ENCODE data around the gene MRGPRF.

The MRGPRF gene

DNA sequence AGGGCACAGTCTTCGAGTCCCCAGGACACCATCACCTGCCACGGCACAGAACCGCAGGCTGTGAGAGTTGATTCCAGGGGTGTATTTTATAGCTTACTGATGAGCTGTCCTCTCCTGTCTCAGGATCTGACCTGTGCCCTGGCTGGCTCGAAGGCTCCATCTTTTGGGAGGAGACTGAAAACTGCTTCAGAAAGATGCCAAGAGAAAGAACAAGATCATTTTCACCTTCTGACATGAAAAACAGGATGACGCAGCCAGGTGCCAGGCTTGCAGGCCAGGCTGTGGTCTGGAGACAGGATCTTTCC is 34.5 kb downstream of the MRGPRF start:
- H3K9ac ChIP-seq (ENCODE audit: low read length): no peak overlapping the region
- no peaks in the 10 kb centered on the region for H3K27me3 ChIP-seq (ENCODE audit: insufficient read depth, low read length, poor library complexity)
- no CpG with 5 or more reads among the region's 5 CpGs for WGBS (ENCODE audit: extremely low coverage, insufficient coverage, low lambda C conversion rate)

GRCh38 chr11:68977781-68978625 is 35.0 kb downstream of the MRGPRF start:
- Histone ChIP-seq H2BK15ac (replicated peaks; ENCODE audit: low read depth) (no peak overlapping the region), H2AK5ac (ENCODE audit: low read length) (no peak overlapping the region), H3K4ac (ENCODE audit: low read depth, low read length) (no peak overlapping the region), H2BK5ac (ENCODE audit: low read length) (no peak overlapping the region), H4K8ac (ENCODE audit: low read depth, low read length) (no peak overlapping the region), H3K79me2 (ENCODE audit: control insufficient read depth, insufficient read depth, low read length) (no peaks in the 10 kb centered on the region), H3K36me3 (ENCODE audit: control insufficient read depth, insufficient read depth, low read length) (no peaks in the 10 kb centered on the region), H3K9ac (ENCODE audit: low read length) (no peak overlapping the region), H3K4me1 (ENCODE audit: control insufficient read depth, low read depth, low read length) (no peaks in the 10 kb centered on the region), H3K27me3 (ENCODE audit: insufficient read depth, low read length, poor library complexity) (no peaks in the 10 kb centered on the region), H3K23ac (ENCODE audit: low read length) (no peak overlapping the region), H3K4me3 (ENCODE audit: low read length) (no peak overlapping the region), H3K4me2 (ENCODE audit: low read length) (no peak overlapping the region), H3K18ac (ENCODE audit: low read length) (no peak overlapping the region), H3K27ac (ENCODE audit: low read depth, low read length) (no peak overlapping the region), H4K5ac (ENCODE audit: low read length) (no peak overlapping the region), H3K56ac (ENCODE audit: low read length) (no peak overlapping the region), H3K79me1 (ENCODE audit: low read length) (no peaks in the 10 kb centered on the region), H2BK120ac (ENCODE audit: low read depth, low read length) (no peak overlapping the region)
- DNase-seq: no peak
- no CpG with 5 or more reads among the region's 14 CpGs for WGBS (ENCODE audit: extremely low coverage, insufficient coverage, low lambda C conversion rate)

More for the DNA sequence above, 34.5 kb downstream of the MRGPRF start:
- H3K56ac ChIP-seq (ENCODE audit: low read length): no peak overlapping the region
- H3K79me1 ChIP-seq (ENCODE audit: low read length): no peaks in the 10 kb centered on the region
- DNase-seq: no peak
- H4K5ac ChIP-seq (ENCODE audit: low read length): no peak overlapping the region
- H3K4me1 ChIP-seq (ENCODE audit: control insufficient read depth, low read depth, low read length): no peaks in the 10 kb centered on the region
- no peak overlapping the region for H4K8ac ChIP-seq (ENCODE audit: low read depth, low read length)
- H3K36me3 ChIP-seq (ENCODE audit: control insufficient read depth, insufficient read depth, low read length): no peaks in the 10 kb centered on the region
- H3K4me3 ChIP-seq (ENCODE audit: low read length): no peak overlapping the region
- H2BK5ac ChIP-seq (ENCODE audit: low read length): no peak overlapping the region
- no peak overlapping the region for H3K18ac ChIP-seq (ENCODE audit: low read length)
- H3K4me2 ChIP-seq (ENCODE audit: low read length): no peak overlapping the region
- H2BK120ac ChIP-seq (ENCODE audit: low read depth, low read length): no peak overlapping the region
- H3K4ac ChIP-seq (ENCODE audit: low read depth, low read length): no peak overlapping the region
- H3K79me2 ChIP-seq (ENCODE audit: control insufficient read depth, insufficient read depth, low read length): no peaks in the 10 kb centered on the region
- H2AK5ac ChIP-seq (ENCODE audit: low read length): no peak overlapping the region
- no peak overlapping the region for H2BK15ac ChIP-seq (replicated peaks; ENCODE audit: low read depth)
- H3K27ac ChIP-seq (ENCODE audit: low read depth, low read length): no peak overlapping the region
- H3K23ac ChIP-seq (ENCODE audit: low read length): no peak overlapping the region

DNA sequence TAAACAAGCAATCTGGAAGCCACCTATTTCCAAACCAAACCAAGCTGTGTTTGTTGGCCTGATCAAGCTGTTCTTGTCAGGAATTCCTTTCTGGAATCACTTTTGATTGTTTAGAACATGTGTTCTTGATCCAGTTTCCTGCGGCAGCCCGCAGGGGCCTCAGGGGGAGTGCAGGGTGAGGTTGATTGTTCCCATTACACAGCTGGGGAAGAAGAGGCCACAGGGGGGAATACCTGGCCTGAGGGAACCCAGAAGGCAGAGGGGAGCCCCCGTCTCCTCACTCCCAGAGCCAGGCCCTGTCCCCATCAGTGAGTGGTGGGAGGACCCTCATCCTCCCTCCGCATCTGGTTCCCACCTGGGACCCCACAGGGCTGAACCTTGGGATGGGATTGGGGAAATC is 36.5 kb downstream of the MRGPRF start:
- H3K27ac ChIP-seq (ENCODE audit: low read depth, low read length): no peak overlapping the region
- H3K4me2 ChIP-seq (ENCODE audit: low read length): no peak overlapping the region
- no peak overlapping the region for H4K5ac ChIP-seq (ENCODE audit: low read length)
- DNase-seq: no peak
- no peak overlapping the region for H3K4ac ChIP-seq (ENCODE audit: low read depth, low read length)
- H3K23ac ChIP-seq (ENCODE audit: low read length): no peak overlapping the region
- H3K9ac ChIP-seq (ENCODE audit: low read length): no peak overlapping the region
- no peak overlapping the region for H2AK5ac ChIP-seq (ENCODE audit: low read length)
- no peak overlapping the region for H4K8ac ChIP-seq (ENCODE audit: low read depth, low read length)
- no peak overlapping the region for H2BK5ac ChIP-seq (ENCODE audit: low read length)
- WGBS (ENCODE audit: extremely low coverage, insufficient coverage, low lambda C conversion rate): no CpG with 5 or more reads among the region's 4 CpGs
- H3K79me2 ChIP-seq (ENCODE audit: control insufficient read depth, insufficient read depth, low read length): no peaks in the 10 kb centered on the region
- no peak overlapping the region for H3K18ac ChIP-seq (ENCODE audit: low read length)
- H3K56ac ChIP-seq (ENCODE audit: low read length): no peak overlapping the region
- no peak overlapping the region for H3K4me3 ChIP-seq (ENCODE audit: low read length)
- no peaks in the 10 kb centered on the region for H3K36me3 ChIP-seq (ENCODE audit: control insufficient read depth, insufficient read depth, low read length)
- no peak overlapping the region for H2BK15ac ChIP-seq (replicated peaks; ENCODE audit: low read depth)
- H2BK120ac ChIP-seq (ENCODE audit: low read depth, low read length): no peak overlapping the region
- no peaks in the 10 kb centered on the region for H3K79me1 ChIP-seq (ENCODE audit: low read length)
- no peaks in the 10 kb centered on the region for H3K27me3 ChIP-seq (ENCODE audit: insufficient read depth, low read length, poor library complexity)
- no peaks in the 10 kb centered on the region for H3K4me1 ChIP-seq (ENCODE audit: control insufficient read depth, low read depth, low read length)

DNA sequence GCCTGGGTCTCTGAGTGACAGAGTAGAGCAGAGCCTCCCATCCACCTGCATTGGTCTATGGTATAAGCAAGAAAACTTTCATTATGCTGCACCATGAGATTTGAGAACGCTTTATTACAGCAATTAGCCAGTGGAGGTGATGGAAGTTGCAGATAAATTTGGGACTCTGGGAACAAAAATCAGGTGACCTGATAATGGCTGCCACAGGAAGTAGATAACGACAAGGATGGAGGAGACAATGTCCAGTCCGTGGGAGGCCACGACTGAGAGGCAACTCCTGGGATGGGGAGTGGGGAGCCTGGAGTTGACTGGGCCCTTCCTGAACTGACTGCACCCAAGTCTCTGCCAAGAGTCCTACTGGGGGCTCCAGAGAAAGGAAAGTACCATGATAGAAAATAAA is 37.0 kb downstream of the MRGPRF start:
- H4K5ac ChIP-seq (ENCODE audit: low read length): no peak overlapping the region
- H3K27ac ChIP-seq (ENCODE audit: low read depth, low read length): no peak overlapping the region
- no peak for DNase-seq
- no peak overlapping the region for H3K56ac ChIP-seq (ENCODE audit: low read length)
- H2BK15ac ChIP-seq (replicated peaks; ENCODE audit: low read depth): no peak overlapping the region
- H3K23ac ChIP-seq (ENCODE audit: low read length): no peak overlapping the region
- H3K9ac ChIP-seq (ENCODE audit: low read length): no peak overlapping the region
- no peak overlapping the region for H2AK5ac ChIP-seq (ENCODE audit: low read length)
- no peaks in the 10 kb centered on the region for H3K79me2 ChIP-seq (ENCODE audit: control insufficient read depth, insufficient read depth, low read length)
- H4K8ac ChIP-seq (ENCODE audit: low read depth, low read length): no peak overlapping the region
- WGBS (ENCODE audit: extremely low coverage, insufficient coverage, low lambda C conversion rate): no CpG with 5 or more reads among the region's 4 CpGs
- H2BK5ac ChIP-seq (ENCODE audit: low read length): no peak overlapping the region
- no peak overlapping the region for H3K4ac ChIP-seq (ENCODE audit: low read depth, low read length)
- H3K4me3 ChIP-seq (ENCODE audit: low read length): no peak overlapping the region
- H3K36me3 ChIP-seq (ENCODE audit: control insufficient read depth, insufficient read depth, low read length): no peaks in the 10 kb centered on the region
- no peaks in the 10 kb centered on the region for H3K4me1 ChIP-seq (ENCODE audit: control insufficient read depth, low read depth, low read length)
- H3K18ac ChIP-seq (ENCODE audit: low read length): no peak overlapping the region
- no peak overlapping the region for H2BK120ac ChIP-seq (ENCODE audit: low read depth, low read length)
- no peaks in the 10 kb centered on the region for H3K79me1 ChIP-seq (ENCODE audit: low read length)
- no peaks in the 10 kb centered on the region for H3K27me3 ChIP-seq (ENCODE audit: insufficient read depth, low read length, poor library complexity)
- no peak overlapping the region for H3K4me2 ChIP-seq (ENCODE audit: low read length)

DNA sequence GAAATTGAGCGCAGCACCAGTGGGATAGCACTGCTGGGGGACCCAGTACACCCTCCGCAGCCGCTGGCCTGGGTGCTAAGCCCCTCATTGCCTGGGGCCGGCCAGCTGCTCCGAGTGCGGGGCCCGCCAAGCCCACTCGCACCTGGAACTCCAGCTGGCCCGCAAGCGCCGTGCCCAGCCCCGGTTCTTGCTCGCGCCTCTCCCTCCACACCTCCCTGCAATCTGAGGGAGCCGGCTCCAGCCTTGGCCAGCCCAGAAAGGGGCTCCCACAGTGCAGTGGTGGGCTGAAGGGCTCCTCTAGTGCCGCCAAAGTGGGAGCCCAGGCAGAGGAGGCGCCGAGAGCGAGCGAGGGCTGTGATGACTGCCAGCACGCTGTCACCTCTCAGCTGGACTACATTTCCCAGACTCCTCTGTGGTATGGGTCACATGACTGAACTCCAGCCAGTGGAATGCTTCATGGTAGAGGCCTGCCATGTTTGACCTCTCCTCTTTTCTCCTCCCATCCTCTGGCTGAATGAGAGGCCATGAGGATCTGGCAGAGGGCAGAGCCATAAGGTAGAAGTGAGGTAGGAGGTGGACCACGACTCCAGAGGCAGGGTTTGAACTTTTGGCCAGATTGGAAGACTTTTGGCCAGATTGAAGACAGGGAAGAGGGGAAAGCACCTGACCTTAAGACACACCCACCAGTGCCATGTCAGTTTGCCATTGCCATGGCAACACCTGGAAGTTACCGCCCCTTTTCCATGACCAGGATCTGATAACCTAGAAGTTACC is 38.4 kb downstream of the MRGPRF start:
- no peak overlapping the region for H2BK15ac ChIP-seq (replicated peaks; ENCODE audit: low read depth)
- H3K79me1 ChIP-seq (ENCODE audit: low read length): no peaks in the 10 kb centered on the region
- H3K56ac ChIP-seq (ENCODE audit: low read length): no peak overlapping the region
- no peak overlapping the region for H3K4ac ChIP-seq (ENCODE audit: low read depth, low read length)
- H2BK120ac ChIP-seq (ENCODE audit: low read depth, low read length): no peak overlapping the region
- no peaks in the 10 kb centered on the region for H3K36me3 ChIP-seq (ENCODE audit: control insufficient read depth, insufficient read depth, low read length)
- H3K9ac ChIP-seq (ENCODE audit: low read length): no peak overlapping the region
- H3K27ac ChIP-seq (ENCODE audit: low read depth, low read length): no peak overlapping the region
- no CpG with 5 or more reads among the region's 23 CpGs for WGBS (ENCODE audit: extremely low coverage, insufficient coverage, low lambda C conversion rate)
- DNase-seq: peak; percentile 75
- no peak overlapping the region for H3K23ac ChIP-seq (ENCODE audit: low read length)
- no peak overlapping the region for H4K5ac ChIP-seq (ENCODE audit: low read length)
- H3K4me2 ChIP-seq (ENCODE audit: low read length): no peak overlapping the region
- no peaks in the 10 kb centered on the region for H3K4me1 ChIP-seq (ENCODE audit: control insufficient read depth, low read depth, low read length)
- H3K4me3 ChIP-seq (ENCODE audit: low read length): no peak overlapping the region
- H2AK5ac ChIP-seq (ENCODE audit: low read length): no peak overlapping the region
- no peak overlapping the region for H4K8ac ChIP-seq (ENCODE audit: low read depth, low read length)
- no peaks in the 10 kb centered on the region for H3K27me3 ChIP-seq (ENCODE audit: insufficient read depth, low read length, poor library complexity)
- H3K79me2 ChIP-seq (ENCODE audit: control insufficient read depth, insufficient read depth, low read length): no peaks in the 10 kb centered on the region
- H3K18ac ChIP-seq (ENCODE audit: low read length): no peak overlapping the region
- H2BK5ac ChIP-seq (ENCODE audit: low read length): no peak overlapping the region
